H7 (cell line): ENCODE measurements around the gene EXOSC6. TPM values are rescaled to one million over a fixed set of nuclear protein-coding genes. Genes with fewer than 3 reads are reported as not detected.
"Not testable (repeated sequence)": the region's sequence is repeated elsewhere in the genome, so short reads cannot be mapped to it uniquely, and the experiment has no call there.

Experiments
- DNase-seq: peaks from one replicate; pipeline ENCODE4 v3.0.0; 2012
- H3K27me3 ChIP-seq: 2 replicates; pipeline ENCODE4 v1.6.0; 2011; ENCODE audit warnings: mild to moderate bottlenecking, low read length; ENCODE audit not compliant: control insufficient read depth, insufficient read depth
- H3K36me3 ChIP-seq: replicated peaks from 2 replicates; pipeline ENCODE4 v1.5.1; 2011; ENCODE audit warnings: low read length; ENCODE audit not compliant: control insufficient read depth, insufficient read depth
- H3K4me3 ChIP-seq: 2 replicates; pipeline ENCODE4 v1.5.1; 2011; ENCODE audit warnings: low read depth, mild to moderate bottlenecking, control low read depth, low read length, moderate library complexity; ENCODE audit not compliant: insufficient read depth
- total RNA-seq: library from RNA; depleted of rRNA; stranded (reverse); fragments of >200 nt; shearing (Covaris generic); gene quantifications from 2 replicates; pipeline ENCODE4 v1.2.3, GENCODE V29; 2014

Gene EXOSC6
- total RNA-seq, 1 experiment from 2014 or later, result 18.4 TPM

GRCh38 chr16:70231831-70232230 lies 19.9 kb downstream of the EXOSC6 start:
- H3K36me3 ChIP-seq, H3K27me3 ChIP-seq, DNase-seq, H3K4me3 ChIP-seq: not testable (repeated sequence)

- H3K36me3 ChIP-seq, H3K4me3 ChIP-seq, H3K27me3 ChIP-seq, DNase-seq: not testable (repeated sequence)
Measured at GRCh38 chr16:70226024-70226423, 25.7 kb downstream of the EXOSC6 start.

- DNase-seq, H3K27me3 ChIP-seq: not testable (repeated sequence)
Measured at GRCh38 chr16:70225430-70225829, 26.3 kb downstream of the EXOSC6 start.

DNA sequence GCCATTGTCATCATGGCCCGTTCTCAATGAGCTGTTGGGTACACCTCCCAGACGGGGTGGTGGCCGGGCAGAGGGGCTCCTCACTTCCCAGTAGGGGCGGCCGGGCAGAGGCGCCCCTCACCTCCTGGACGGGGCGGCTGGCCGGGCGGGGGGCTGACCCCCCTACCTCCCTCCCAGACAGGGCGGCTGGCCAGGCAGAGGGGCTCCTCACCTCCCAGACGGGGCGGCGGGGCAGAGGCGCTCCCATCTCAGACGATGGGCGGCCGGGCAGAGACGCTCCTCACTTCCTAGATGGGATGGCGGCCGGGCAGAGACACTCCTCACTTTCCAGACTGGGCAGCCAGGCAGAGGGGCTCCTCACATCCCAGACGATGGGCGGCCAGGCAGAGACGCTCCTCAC lies 27.1 kb downstream of the EXOSC6 start:
- not testable (repeated sequence) for DNase-seq, H3K36me3 ChIP-seq, H3K4me3 ChIP-seq, H3K27me3 ChIP-seq

More at GRCh38 chr16:70225430-70225829, 26.3 kb downstream of the EXOSC6 start:
- not testable (repeated sequence) for H3K36me3 ChIP-seq, H3K4me3 ChIP-seq

DNA sequence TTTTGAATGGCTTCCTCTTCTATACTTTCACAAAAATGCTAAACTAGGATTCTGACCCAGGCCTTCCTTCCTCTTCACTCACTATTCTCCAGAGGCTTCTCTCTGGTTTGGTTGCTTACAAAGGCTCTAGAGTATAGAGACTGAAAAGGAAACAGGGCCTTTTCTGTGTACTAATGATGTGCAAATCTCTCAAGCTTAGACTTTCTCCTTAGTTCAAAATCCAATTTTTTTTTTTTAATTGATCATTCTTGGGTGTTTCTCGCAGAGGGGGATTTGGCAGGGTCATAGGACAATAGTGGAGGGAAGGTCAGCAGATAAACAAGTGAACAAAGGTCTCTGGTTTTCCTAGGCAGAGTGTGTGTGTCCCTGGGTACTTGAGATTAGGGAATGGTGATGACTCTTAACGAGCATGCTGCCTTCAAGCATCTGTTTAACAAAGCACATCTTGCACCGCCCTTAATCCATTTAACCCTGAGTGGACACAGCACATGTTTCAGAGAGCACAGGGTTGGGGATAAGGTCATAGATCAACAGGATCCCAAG lies 27.7 kb downstream of the EXOSC6 start:
- H3K36me3 ChIP-seq, DNase-seq, H3K27me3 ChIP-seq, H3K4me3 ChIP-seq: not testable (repeated sequence)

DNA sequence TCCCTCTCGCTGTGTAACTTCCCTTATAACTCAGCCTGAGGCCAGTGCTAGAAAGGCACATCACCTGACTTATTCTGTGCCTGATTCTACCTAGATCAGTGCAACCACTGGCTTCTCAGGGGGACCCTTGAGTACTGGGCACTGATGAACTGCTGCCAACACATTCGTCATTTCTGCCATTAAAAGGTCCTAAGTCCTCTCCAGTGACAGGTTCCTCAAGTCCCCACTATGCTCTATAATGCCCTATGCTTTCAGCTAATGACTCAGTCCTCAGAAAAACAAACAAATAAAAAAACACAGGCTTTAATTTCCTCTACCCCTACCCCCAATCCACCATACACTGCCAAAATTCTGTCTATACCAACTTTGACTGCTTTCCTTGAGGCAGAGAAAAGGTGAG lies 28.5 kb downstream of the EXOSC6 start:
- not testable (repeated sequence) for H3K27me3 ChIP-seq, H3K4me3 ChIP-seq, H3K36me3 ChIP-seq, DNase-seq

GRCh38 chr16:70222574-70222973 lies 29.2 kb downstream of the EXOSC6 start:
- H3K27me3 ChIP-seq, DNase-seq: not testable (repeated sequence)

GRCh38 chr16:70218586-70218985 lies 33.2 kb downstream of the EXOSC6 start:
- not testable (repeated sequence) for DNase-seq, H3K27me3 ChIP-seq, H3K36me3 ChIP-seq, H3K4me3 ChIP-seq

More at GRCh38 chr16:70222574-70222973, 29.2 kb downstream of the EXOSC6 start:
- not testable (repeated sequence) for H3K36me3 ChIP-seq, H3K4me3 ChIP-seq

DNA sequence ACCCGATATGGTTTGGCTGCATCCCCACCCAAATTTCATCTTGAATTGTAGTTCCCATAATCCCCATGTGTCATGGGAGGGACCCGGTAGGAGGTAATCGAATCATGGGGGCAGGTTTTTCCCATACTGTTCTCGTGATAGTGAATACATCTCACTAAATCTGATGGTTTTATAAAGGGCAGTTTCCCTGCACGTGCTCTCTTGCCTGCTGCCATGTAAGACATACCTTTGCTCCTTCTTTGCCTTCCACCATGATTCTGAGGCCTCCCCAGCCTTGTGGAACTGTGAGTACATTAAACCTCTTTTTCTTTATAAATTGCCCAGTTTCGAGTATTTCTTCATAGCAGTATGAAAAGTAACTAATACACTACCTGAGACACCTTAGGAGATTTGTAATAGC lies 45.4 kb downstream of the EXOSC6 start:
- H3K27me3 ChIP-seq, H3K36me3 ChIP-seq, DNase-seq, H3K4me3 ChIP-seq: not testable (repeated sequence)

DNA sequence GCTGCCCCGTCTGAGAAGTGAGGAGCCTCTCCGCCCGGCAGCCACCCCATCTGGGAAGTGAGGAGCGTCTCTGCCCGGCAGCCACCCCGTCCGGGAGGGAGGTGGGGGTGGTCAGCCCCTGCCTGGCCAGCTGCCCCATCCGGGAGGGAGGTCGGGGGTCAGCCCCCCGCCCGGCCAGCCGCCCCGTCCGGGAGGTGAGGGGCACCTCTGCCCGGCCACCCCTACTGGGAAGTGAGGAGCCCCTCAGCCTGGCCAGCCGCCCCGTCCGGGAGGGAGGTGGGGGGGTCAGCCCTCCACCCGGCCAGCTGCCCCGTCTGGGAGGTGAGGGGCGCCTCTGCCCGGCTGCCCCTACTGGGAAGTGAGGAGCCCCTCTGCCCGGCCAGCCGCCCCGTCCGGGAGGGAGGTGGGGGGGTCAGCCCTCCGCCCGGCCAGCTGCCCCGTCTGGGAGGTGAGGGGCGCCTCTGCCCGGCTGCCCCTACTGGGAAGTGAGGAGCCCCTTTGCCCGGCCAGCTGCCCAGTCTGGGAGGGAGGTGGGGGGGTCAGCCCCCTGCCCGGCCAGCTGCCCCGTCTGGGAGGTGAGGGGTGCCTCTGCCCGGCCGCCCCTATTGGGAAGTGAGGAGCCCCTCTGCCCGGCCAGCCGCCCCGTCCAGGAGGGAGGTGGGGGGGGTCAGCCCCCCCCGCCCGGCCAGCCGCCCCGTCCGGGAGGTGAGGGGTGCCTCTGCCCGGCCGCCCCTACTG lies 46.9 kb downstream of the EXOSC6 start:
- H3K36me3 ChIP-seq, H3K27me3 ChIP-seq, DNase-seq, H3K4me3 ChIP-seq: not testable (repeated sequence)

DNA sequence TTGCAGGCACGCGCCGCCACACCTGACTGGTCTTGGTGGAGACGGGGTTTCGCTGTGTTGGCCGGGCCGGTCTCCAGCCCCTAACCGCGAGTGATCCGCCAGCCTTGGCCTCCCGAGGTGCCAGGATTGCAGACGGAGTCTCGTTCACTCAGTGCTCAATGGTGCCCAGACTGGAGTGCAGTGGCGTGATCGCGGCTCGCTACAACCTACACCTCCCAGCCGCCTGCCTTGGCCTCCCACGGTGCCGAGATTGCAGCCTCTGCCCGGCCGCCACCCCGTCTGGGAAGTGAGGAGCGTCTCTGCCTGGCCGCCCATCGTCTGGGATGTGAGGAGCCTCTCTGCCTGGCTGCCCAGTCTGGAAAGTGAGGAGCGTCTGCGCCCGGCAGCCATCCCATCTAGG lies 47.7 kb downstream of the EXOSC6 start:
- H3K36me3 ChIP-seq, H3K4me3 ChIP-seq, DNase-seq, H3K27me3 ChIP-seq: not testable (repeated sequence)

DNA sequence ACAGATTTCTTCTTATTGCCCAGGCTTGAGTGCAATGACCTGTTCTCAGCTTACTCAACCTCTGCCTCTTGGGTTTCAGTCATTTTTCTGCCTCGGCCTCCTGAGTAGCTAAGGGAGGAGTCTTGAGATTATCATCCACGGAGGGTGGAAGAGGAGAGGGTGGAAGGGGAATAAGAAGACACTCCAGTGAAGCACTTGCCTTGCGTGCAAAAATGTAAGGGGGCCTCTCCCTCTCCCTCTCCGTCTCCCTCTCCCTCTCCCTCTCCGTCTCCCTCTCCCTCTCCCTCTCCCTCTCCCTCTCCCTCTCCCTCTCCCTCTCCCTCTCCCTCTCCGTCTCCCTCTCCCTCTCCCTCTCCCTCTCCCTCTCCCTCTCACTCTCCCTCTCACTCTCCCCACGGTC lies 48.2 kb downstream of the EXOSC6 start:
- H3K27me3 ChIP-seq, H3K4me3 ChIP-seq, DNase-seq, H3K36me3 ChIP-seq: not testable (repeated sequence)

DNA sequence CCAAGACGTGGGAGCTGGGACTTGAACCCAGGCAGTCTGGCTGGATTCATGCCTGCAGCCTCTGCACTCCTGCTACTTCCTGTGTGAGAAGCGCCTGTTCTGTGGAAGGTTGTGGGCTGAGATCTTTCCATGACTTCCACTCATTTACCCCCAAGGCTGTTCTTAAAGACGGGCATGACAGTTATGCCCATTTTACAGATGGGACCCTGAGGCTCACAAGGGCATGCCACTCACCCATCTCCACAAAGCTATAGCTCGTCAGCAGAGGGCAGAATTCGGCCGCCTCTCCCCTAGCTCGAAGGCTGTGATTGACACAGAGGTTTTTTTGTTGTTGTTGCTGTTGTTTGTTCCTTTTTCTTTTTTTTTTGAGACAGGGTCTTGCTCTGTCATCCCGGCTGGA lies 51.7 kb downstream of the EXOSC6 start:
- H3K4me3 ChIP-seq, H3K27me3 ChIP-seq, DNase-seq, H3K36me3 ChIP-seq: not testable (repeated sequence)

DNA sequence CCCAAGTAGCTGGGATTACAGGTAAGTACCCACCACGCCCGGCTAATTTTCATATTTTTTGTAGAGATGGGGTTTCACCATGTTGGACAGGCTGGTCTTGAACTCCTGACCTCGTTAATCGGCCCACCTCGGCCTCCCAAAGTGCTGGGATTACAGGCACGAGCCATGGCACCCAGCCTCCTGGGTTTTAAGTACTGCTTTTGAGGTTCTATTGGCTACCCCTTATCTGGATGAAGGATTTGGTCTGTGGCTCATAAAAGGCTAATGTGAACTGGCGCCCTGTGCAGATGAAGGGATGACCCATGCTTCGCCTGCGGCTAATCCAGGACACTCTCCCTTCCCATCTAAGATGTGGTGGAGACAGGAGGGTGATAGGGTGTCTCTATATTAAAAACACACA lies 52.6 kb downstream of the EXOSC6 start:
- not testable (repeated sequence) for H3K4me3 ChIP-seq, H3K27me3 ChIP-seq, H3K36me3 ChIP-seq
- DNase-seq, result peak; percentile 1

DNA sequence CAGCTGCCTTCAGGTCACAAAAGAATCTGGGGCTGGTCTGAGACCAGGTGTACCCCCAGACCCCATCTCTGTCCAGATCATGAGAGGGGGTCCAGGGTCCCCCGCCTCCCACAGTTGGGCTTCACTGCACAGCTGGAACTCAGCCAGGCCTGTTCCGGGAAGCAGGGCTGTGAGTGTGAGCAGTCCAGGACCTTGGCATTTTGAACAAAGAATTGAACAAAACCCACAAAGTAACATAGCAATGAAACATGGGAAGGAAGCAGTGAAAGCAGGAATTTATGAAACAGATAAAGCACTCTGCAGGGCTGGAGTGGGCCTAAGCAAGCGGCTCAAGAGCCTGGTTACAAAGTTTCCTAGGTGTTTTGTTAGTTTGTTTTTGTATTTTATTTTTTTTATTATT lies 53.1 kb downstream of the EXOSC6 start:
- peak; percentile 2 for DNase-seq
- not testable (repeated sequence) for H3K4me3 ChIP-seq, H3K36me3 ChIP-seq, H3K27me3 ChIP-seq
